HuH-7 (cell line): Measurements from ENCODE around the gene ASZ1.
"Not testable (repeated sequence)": the region's sequence is repeated elsewhere in the genome, so short reads cannot be mapped to it uniquely, and the experiment has no call there.

ENCODE experiments used
- DNase-seq: peaks from one replicate; pipeline ENCODE4 v3.0.0; 2011; ENCODE audit warnings: low spot score

The ASZ1 gene

GRCh38 chr7:117427258-117427701 is at the start of gene ASZ1:
Gene ASZ1 (minus strand): TSS chr7:117427493. CDS start chr7:117427460, 33 bp downstream.
- no peak for DNase-seq

GRCh38 chr7:117476557-117477215 is 49.4 kb upstream of the ASZ1 start:
- no peak for DNase-seq

GRCh38 chr7:117472335-117472734 is 45.0 kb upstream of the ASZ1 start:
- no peak for DNase-seq

GRCh38 chr7:117470777-117471176 is 43.5 kb upstream of the ASZ1 start:
- no peak for DNase-seq

GRCh38 chr7:117468174-117468573 is 40.9 kb upstream of the ASZ1 start:
- DNase-seq = no peak

- not testable (repeated sequence) for DNase-seq
Observed at GRCh38 chr7:117460815-117461214, 33.5 kb upstream of the ASZ1 start.

GRCh38 chr7:117459735-117460134 is 32.4 kb upstream of the ASZ1 start:
- DNase-seq = no peak

- DNase-seq = no peak
Observed at GRCh38 chr7:117458977-117459583, 31.8 kb upstream of the ASZ1 start.

GRCh38 chr7:117448655-117449054 is 21.4 kb upstream of the ASZ1 start:
- DNase-seq = no peak

- DNase-seq = no peak
Observed at GRCh38 chr7:117446220-117446815, 19.0 kb upstream of the ASZ1 start.

- peak; percentile 18 for DNase-seq
Observed at GRCh38 chr7:117445206-117445605, 17.9 kb upstream of the ASZ1 start.

GRCh38 chr7:117444646-117445045 is 17.4 kb upstream of the ASZ1 start:
- no peak for DNase-seq

- DNase-seq = peak; percentile 31
Observed at GRCh38 chr7:117435475-117436043, 8.3 kb upstream of the ASZ1 start.

- DNase-seq = no peak
Observed at GRCh38 chr7:117424090-117424829, 3.0 kb downstream of the ASZ1 start.

GRCh38 chr7:117414591-117414990 is 12.7 kb downstream of the ASZ1 start:
- DNase-seq = not testable (repeated sequence)

GRCh38 chr7:117412946-117413559 is 14.2 kb downstream of the ASZ1 start:
- DNase-seq = no peak

GRCh38 chr7:117412390-117412789 is 14.9 kb downstream of the ASZ1 start:
- no peak for DNase-seq

- DNase-seq = no peak
Observed at GRCh38 chr7:117411539-117411938, 15.8 kb downstream of the ASZ1 start.

GRCh38 chr7:117408831-117409230 is 18.5 kb downstream of the ASZ1 start:
- no peak for DNase-seq

GRCh38 chr7:117405519-117405918 is 21.8 kb downstream of the ASZ1 start:
- DNase-seq = no peak

GRCh38 chr7:117403737-117404136 is 23.6 kb downstream of the ASZ1 start:
- DNase-seq = no peak

GRCh38 chr7:117402109-117402508 is 25.2 kb downstream of the ASZ1 start:
- DNase-seq = no peak
